GM18861 (cell line): ENCODE results near the gene LARP1.
"Not testable (repeated sequence)": the region's sequence is repeated elsewhere in the genome, so short reads cannot be mapped to it uniquely, and the experiment has no call there.

Experiments
- ATAC-seq: cut with Tn5 transposase; IDR thresholded peaks from one replicate; pipeline ENCODE4 v1.9.1; 2021; ENCODE audit not compliant: unreplicated experiment

Gene LARP1

GRCh38 chr5:154820383-154820782, 65.2 kb downstream of the LARP1 start:
- no peak for ATAC-seq

- ATAC-seq, result not testable (repeated sequence)
Measured at GRCh38 chr5:154822896-154823295, 67.7 kb downstream of the LARP1 start.

- ATAC-seq, result no peak
Measured at GRCh38 chr5:154823605-154824004, 68.4 kb downstream of the LARP1 start.

- ATAC-seq, result no peak
Measured at GRCh38 chr5:154824070-154824469, 68.9 kb downstream of the LARP1 start.

GRCh38 chr5:154829181-154829588, 74.0 kb downstream of the LARP1 start:
- ATAC-seq, result no peak

GRCh38 chr5:154829589-154830218, 74.5 kb downstream of the LARP1 start:
- ATAC-seq, result no peak

- ATAC-seq, result no peak
Measured at GRCh38 chr5:154830219-154830595, 75.0 kb downstream of the LARP1 start.

GRCh38 chr5:154830596-154830995, 75.4 kb downstream of the LARP1 start:
- ATAC-seq, result no peak

GRCh38 chr5:154831451-154831850, 76.3 kb downstream of the LARP1 start:
- ATAC-seq, result no peak

- ATAC-seq, result not testable (repeated sequence)
Measured at GRCh38 chr5:154832804-154833203, 77.6 kb downstream of the LARP1 start.

- no peak for ATAC-seq
Measured at GRCh38 chr5:154834053-154834452, 78.9 kb downstream of the LARP1 start.

- ATAC-seq, result not testable (repeated sequence)
Measured at GRCh38 chr5:154835701-154836052, 80.5 kb downstream of the LARP1 start.

GRCh38 chr5:154836225-154836624, 81.0 kb downstream of the LARP1 start:
- no peak for ATAC-seq

- ATAC-seq, result no peak
Measured at GRCh38 chr5:154837009-154837901, 82.1 kb downstream of the LARP1 start.

GRCh38 chr5:154840435-154841272, 85.5 kb downstream of the LARP1 start:
- no peak for ATAC-seq

- no peak for ATAC-seq
Measured at GRCh38 chr5:154841273-154841661, 86.1 kb downstream of the LARP1 start.

- no peak for ATAC-seq
Measured at GRCh38 chr5:154842689-154843530, 87.7 kb downstream of the LARP1 start.

GRCh38 chr5:154844809-154845208, 89.6 kb downstream of the LARP1 start:
- no peak for ATAC-seq

- ATAC-seq, result no peak
Measured at GRCh38 chr5:154849264-154849785, 94.1 kb downstream of the LARP1 start.

- ATAC-seq, result no peak
Measured at GRCh38 chr5:154849791-154850201, 94.6 kb downstream of the LARP1 start.
